HFFc6 (cell line): Measurements from ENCODE around the gene IFI44. TPM values are rescaled to one million over a fixed set of nuclear protein-coding genes. Genes with fewer than 3 reads are reported as not detected.

Experiments used
- DNase-seq: peaks from one replicate; pipeline ENCODE4 v3.0.0-alpha.2; 2018
- H3K27ac Mint-ChIP-seq: 2 replicates; pipeline ENCODE4 v1.8.0; 2020; ENCODE audit warnings: mild to moderate bottlenecking, mixed read lengths
- H3K27me3 Mint-ChIP-seq: 2 replicates; pipeline ENCODE4 v1.8.0; 2021; ENCODE audit warnings: mild to moderate bottlenecking, moderate library complexity, mixed read lengths; ENCODE audit not compliant: insufficient read depth
- H3K36me3 Mint-ChIP-seq: 2 replicates; pipeline ENCODE4 v1.8.0; 2021; ENCODE audit warnings: low read depth, mixed read lengths
- H3K4me1 Mint-ChIP-seq: 2 replicates; pipeline ENCODE4 v1.8.0; 2020; ENCODE audit warnings: low read depth, mixed read lengths
- H3K4me3 Mint-ChIP-seq: 2 replicates; pipeline ENCODE4 v1.8.0; 2020; ENCODE audit warnings: mild to moderate bottlenecking, moderate library complexity, mixed read lengths
- H3K9me3 Mint-ChIP-seq: 2 replicates; pipeline ENCODE4 v1.8.0; 2020; ENCODE audit warnings: mild to moderate bottlenecking, mixed read lengths
- total RNA-seq, 6 experiments: library from RNA; stranded (reverse); fragmentation: NEBNext Ultra II Directional; extraction: Animal tissue kit (Norgen Biotek cat#: 25700); gene quantifications; 2 replicates in 1 of 6; 3 replicates in 5 of 6; pipeline ENCODE4 v1.2.3, GENCODE V29; 2021
- TF ChIP-seq, protein P1 (sequence below): fragments of 200-600 bp; sonication (generic); IDR thresholded peaks from 2 replicates; pipeline ENCODE4 v1.5.0; 2021; ENCODE audit warnings: antibody characterized with exemption, mild to moderate bottlenecking

IFI44 gene
- total RNA-seq, 6 experiments from 2014 or later, result 1.3 to 3.3 (median 2.8) TPM

DNA sequence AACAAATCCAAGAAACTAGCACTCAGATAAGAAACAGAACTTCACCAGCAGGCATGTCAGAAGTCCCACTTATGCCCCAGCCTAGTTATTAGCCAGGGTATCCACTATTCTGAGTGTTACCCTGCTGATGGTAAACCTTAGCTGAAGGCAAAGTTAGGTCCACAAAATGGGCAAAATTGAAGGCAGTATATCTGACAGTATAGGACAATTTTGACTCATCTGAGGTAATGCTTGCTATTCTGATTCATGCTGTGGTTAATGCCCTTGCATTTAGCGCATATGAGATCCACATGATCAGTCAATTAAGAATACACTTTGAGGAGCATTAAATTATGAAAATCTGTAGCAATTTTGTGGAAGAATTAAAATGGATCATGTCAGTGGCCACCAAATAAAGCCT is 15.1 kb downstream of the IFI44 start:
- TF ChIP-seq, protein P1, sequence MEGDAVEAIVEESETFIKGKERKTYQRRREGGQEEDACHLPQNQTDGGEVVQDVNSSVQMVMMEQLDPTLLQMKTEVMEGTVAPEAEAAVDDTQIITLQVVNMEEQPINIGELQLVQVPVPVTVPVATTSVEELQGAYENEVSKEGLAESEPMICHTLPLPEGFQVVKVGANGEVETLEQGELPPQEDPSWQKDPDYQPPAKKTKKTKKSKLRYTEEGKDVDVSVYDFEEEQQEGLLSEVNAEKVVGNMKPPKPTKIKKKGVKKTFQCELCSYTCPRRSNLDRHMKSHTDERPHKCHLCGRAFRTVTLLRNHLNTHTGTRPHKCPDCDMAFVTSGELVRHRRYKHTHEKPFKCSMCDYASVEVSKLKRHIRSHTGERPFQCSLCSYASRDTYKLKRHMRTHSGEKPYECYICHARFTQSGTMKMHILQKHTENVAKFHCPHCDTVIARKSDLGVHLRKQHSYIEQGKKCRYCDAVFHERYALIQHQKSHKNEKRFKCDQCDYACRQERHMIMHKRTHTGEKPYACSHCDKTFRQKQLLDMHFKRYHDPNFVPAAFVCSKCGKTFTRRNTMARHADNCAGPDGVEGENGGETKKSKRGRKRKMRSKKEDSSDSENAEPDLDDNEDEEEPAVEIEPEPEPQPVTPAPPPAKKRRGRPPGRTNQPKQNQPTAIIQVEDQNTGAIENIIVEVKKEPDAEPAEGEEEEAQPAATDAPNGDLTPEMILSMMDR, result no peak
- DNase-seq, result no peak
- H3K4me3 Mint-ChIP-seq, result no peak overlapping the region
- H3K27me3 Mint-ChIP-seq, result no peaks in the 10 kb centered on the region
- no peaks in the 10 kb centered on the region for H3K4me1 Mint-ChIP-seq
- no peaks in the 10 kb centered on the region for H3K9me3 Mint-ChIP-seq
- no peaks in the 10 kb centered on the region for H3K36me3 Mint-ChIP-seq
- H3K27ac Mint-ChIP-seq, result no peak overlapping the region

GRCh38 chr1:78665809-78666208 is 16.2 kb downstream of the IFI44 start:
- H3K9me3 Mint-ChIP-seq, result no peaks in the 10 kb centered on the region
- TF ChIP-seq, protein P1, result no peak
- no peak overlapping the region for H3K4me3 Mint-ChIP-seq
- H3K27me3 Mint-ChIP-seq, result no peaks in the 10 kb centered on the region
- no peaks in the 10 kb centered on the region for H3K4me1 Mint-ChIP-seq
- DNase-seq, result no peak
- no peak overlapping the region for H3K27ac Mint-ChIP-seq
- no peaks in the 10 kb centered on the region for H3K36me3 Mint-ChIP-seq

DNA sequence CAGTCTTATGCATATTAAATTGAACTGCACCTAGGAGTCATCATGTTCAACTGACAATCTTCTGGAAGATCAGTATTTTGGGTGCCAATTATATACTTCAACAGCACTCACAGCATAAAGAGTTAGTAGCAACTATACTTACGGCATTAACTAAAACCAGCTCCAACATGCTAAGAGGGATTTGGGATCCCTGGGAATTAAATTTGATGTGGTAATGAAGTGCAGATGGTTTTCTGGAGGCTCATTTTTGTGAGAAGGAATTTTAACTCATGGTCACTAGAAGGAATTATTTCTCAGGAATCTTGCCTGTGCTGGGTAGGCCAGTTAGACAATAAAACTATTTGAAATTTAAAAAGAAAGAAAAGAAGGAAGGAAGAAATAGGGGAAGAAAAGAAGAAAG is 18.3 kb downstream of the IFI44 start:
- no peaks in the 10 kb centered on the region for H3K27me3 Mint-ChIP-seq

GRCh38 chr1:78668427-78668826 is 18.8 kb downstream of the IFI44 start:
- Mint-ChIP-seq H3K27me3 (no peaks in the 10 kb centered on the region), H3K36me3 (no peaks in the 10 kb centered on the region), H3K9me3 (no peaks in the 10 kb centered on the region), H3K27ac (no peak overlapping the region), H3K4me3 (no peak overlapping the region), H3K4me1 (no peaks in the 10 kb centered on the region)
- DNase-seq, result no peak
- TF ChIP-seq, protein P1, result no peak

More for the DNA sequence above, 18.3 kb downstream of the IFI44 start:
- H3K4me3 Mint-ChIP-seq, result no peak overlapping the region
- no peak for DNase-seq
- no peaks in the 10 kb centered on the region for H3K36me3 Mint-ChIP-seq
- H3K4me1 Mint-ChIP-seq, result no peaks in the 10 kb centered on the region
- H3K27ac Mint-ChIP-seq, result no peak overlapping the region
- no peaks in the 10 kb centered on the region for H3K9me3 Mint-ChIP-seq
- TF ChIP-seq, protein P1, result no peak

GRCh38 chr1:78672428-78672827 is 22.8 kb downstream of the IFI44 start:
- Mint-ChIP-seq H3K36me3 (no peaks in the 10 kb centered on the region), H3K27me3 (no peaks in the 10 kb centered on the region; the same call in 1 of the 2 replicates), H3K4me3 (no peak overlapping the region), H3K9me3 (no peaks in the 10 kb centered on the region), H3K4me1 (no peaks in the 10 kb centered on the region), H3K27ac (no peak overlapping the region)
- no peak for DNase-seq
- TF ChIP-seq, protein P1, result no peak

- DNase-seq, result no peak
- Mint-ChIP-seq H3K36me3 (no peaks in the 10 kb centered on the region), H3K27ac (no peak overlapping the region), H3K9me3 (no peaks in the 10 kb centered on the region), H3K27me3 (no peaks in the 10 kb centered on the region; the same call in 1 of the 2 replicates), H3K4me3 (no peak overlapping the region), H3K4me1 (peaks cover 6% of the 10 kb centered on the region)
- TF ChIP-seq, protein P1, result no peak
These were observed 23.5 kb downstream of the IFI44 start for GRCh38 chr1:78673120-78673519.
